Measurements from ENCODE around the gene PDC. TPM values are rescaled to one million over a fixed set of nuclear protein-coding genes. Genes with fewer than 3 reads are reported as not detected.

Gene PDC
- total and polyA plus RNA-seq, 8 donors = not detected

DNA sequence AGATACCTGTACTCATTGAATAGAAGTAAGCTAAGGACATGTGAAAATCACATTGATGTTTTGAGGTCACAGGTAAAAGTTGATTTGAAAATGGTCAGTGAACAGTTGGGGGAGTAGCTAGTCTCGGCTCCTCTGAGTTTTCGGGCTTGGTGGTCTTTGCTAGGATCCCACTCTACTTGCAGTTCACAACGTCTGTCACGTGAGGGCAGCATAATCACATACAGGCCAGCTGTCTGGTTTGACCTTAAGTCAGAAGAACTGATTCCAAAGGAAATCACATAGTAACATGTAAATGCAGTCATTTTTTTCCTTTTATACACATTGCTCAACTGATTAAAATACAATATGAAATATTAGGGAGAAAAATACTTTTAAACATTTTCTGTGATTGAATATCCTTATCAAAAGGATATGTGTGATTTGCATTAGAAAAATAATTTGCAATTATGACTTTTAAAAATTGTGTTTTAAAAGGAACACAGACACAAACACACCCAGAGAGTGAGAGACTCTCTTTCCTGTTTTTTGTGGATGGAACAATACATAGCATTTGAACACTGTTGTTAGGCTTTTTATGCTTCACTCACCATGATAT, 21.8 kb upstream of the PDC start:
- Histone ChIP-seq H3K36me3 (no peaks in the 10 kb centered on the region), H3K9me3 (no peaks in the 10 kb centered on the region), H3K27ac (no peak overlapping the region), H3K4me1 (no peaks in the 10 kb centered on the region), H3K4me3 (no peak overlapping the region), H3K27me3 (no peaks in the 10 kb centered on the region)
- 4 to 6% methylated on average over 4 of the region's 4 CpGs for WGBS, 2 donors
- DNase-seq (peak in 3 of 6 donors; percentile 18 to 24 (median 19)), ATAC-seq (peak in 3 of 4 donors; percentile 66 to 80 (median 79)), FAIRE-seq (peak; percentile 69)
- intact Hi-C loops (cut with DNase I) = loop anchor here in 1 of 3 donors (5.0 kb wide), 1 partner anchor 505 kb away; no protein-coding TSS in a partner anchor
- peak; percentile 25 to 66 (median 59) for TF ChIP-seq CTCF (IDR thresholded peaks at IDR 0.05)

GRCh38 chr1:186481303-186481888, 20.5 kb upstream of the PDC start:
- FAIRE-seq = no peak
- WGBS, 2 donors = 38 to 43% methylated on average over 2 of the region's 2 CpGs
- Histone ChIP-seq H3K4me3 (no peak overlapping the region), H3K4me1 (no peaks in the 10 kb centered on the region), H3K9me3 (no peaks in the 10 kb centered on the region), H3K27ac (no peak overlapping the region), H3K27me3 (no peaks in the 10 kb centered on the region), H3K36me3 (no peaks in the 10 kb centered on the region)
- ATAC-seq = no peak
- intact Hi-C loops (cut with DNase I) = loop anchor here in 1 of 3 donors (5.0 kb wide), 1 partner anchor 506 kb away; no protein-coding TSS in a partner anchor
- DNase-seq = no peak
- TF ChIP-seq CTCF (IDR thresholded peaks at IDR 0.05) = no peak

DNA sequence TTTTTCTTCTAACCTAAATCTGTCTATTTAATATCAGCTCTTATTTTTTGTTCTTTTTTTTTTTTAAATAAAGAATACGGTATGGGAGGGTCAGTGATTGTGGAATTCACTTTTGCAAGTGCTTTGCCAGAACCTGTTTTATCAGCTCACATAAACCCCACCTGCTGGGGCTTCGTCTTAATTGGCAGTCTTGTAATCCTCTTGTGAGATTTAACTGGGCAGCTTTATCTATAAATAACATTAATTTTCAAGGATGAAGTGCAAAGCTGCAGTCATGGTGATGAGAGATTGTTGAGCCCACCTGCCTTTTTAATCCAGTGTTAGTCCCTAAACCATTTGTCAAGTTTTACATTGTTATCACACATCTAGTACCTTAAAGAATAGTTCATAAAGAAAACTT, 18.2 kb upstream of the PDC start:
- no peak overlapping the region for H3K27ac ChIP-seq
- DNase-seq (no peak), FAIRE-seq (no peak), ATAC-seq (no peak)
- H3K4me3 ChIP-seq = no peak overlapping the region
- no peak for TF ChIP-seq CTCF (IDR thresholded peaks at IDR 0.05)
- H3K27me3 ChIP-seq = no peaks in the 10 kb centered on the region
- 35 to 52% methylated on average over 2 of the region's 2 CpGs for WGBS, 2 donors
- no peaks in the 10 kb centered on the region for H3K36me3 ChIP-seq
- H3K9me3 ChIP-seq = no peaks in the 10 kb centered on the region
- intact Hi-C loops (cut with DNase I) = no loop called here
- no peaks in the 10 kb centered on the region for H3K4me1 ChIP-seq

DNA sequence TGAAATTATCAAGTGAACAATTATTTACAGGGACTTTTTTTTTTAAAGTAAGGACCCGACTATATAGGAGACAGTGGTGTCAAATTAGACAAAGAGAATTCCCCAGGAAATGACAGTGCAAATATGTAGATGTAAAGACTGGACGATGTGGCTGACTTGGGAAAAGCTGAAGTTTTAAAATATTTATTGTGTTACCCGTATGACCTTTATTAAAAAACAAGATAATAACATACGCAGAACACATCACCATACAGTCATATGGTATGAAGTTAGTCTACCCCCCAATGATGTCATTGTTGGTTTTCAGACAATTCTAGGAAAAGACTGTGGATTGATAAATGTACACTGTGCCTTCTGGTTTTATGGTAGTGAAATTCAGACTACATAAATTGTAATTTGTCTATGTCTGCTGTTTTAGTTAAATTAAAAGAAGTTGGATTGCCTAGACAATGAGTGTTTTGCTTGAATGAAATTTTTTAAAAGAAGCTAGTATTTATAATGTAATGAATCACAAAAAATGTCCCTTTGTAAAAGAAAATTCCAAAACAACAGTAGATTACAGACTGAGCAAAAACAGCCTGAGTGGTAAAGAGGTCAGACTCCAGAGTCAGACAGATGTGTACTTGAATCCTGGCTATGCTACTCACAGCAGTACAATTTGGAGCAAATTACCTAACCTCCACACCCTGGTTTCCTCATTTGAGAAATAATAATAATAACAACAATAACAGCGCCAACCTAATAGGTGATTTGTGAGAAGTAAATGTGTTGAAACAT, 15.5 kb upstream of the PDC start:
- Histone ChIP-seq H3K9me3 (no peaks in the 10 kb centered on the region), H3K27ac (no peak overlapping the region), H3K4me3 (no peak overlapping the region), H3K36me3 (no peaks in the 10 kb centered on the region), H3K27me3 (no peaks in the 10 kb centered on the region), H3K4me1 (no peaks in the 10 kb centered on the region)
- intact Hi-C loops (cut with DNase I) = no loop called here
- ATAC-seq = no peak
- no peak for DNase-seq
- 77 to 78% methylated on average over 5 of the region's 5 CpGs for WGBS, 2 donors
- TF ChIP-seq CTCF (IDR thresholded peaks at IDR 0.05) = no peak
- FAIRE-seq = no peak

Data from pancreas (tissue), 10 donors.